ENCODE data around the gene TXLNA. TPM values are rescaled to one million over a fixed set of nuclear protein-coding genes. Genes with fewer than 3 reads are reported as not detected.

The TXLNA gene
- 81.4 and 120 TPM in 2 replicates for total RNA-seq

GRCh38 chr1:32179443-32180185, at the start of gene TXLNA:
Gene TXLNA, plus strand, starts transcription at chr1:32179675. Its CDS starts 671 bp downstream, at chr1:32180346.

GRCh38 chr1:32200226-32201010, 20.9 kb downstream of the TXLNA start, which contains the start of gene CCDC28B:
Gene CCDC28B, plus strand, starts transcription at chr1:32200595. Its CDS starts 1,341 bp downstream, at chr1:32201936.

GRCh38 chr1:32205401-32206370, 26.2 kb downstream of the TXLNA start, which contains the start of gene IQCC:
Gene IQCC, plus strand, starts transcription at chr1:32205671. Its CDS starts 11 bp downstream, at chr1:32205682.

GRCh38 chr1:32208891-32209328, 29.4 kb downstream of the TXLNA start, which contains the start of gene DCDC2B:
Gene DCDC2B, plus strand, starts transcription at chr1:32209089. Its CDS starts 5 bp downstream, at chr1:32209094.

GRCh38 chr1:32221980-32222755, 42.7 kb downstream of the TXLNA start, which contains the start of the genes EIF3I and TMEM234:
Gene EIF3I, plus strand, starts transcription at chr1:32222407. Its CDS starts 35 bp downstream, at chr1:32222442.
Gene TMEM234, minus strand, starts transcription at chr1:32222353. Its CDS starts 31 bp downstream, at chr1:32222322.

GRCh38 chr1:32246888-32247273, 67.4 kb downstream of the TXLNA start, which contains the start of gene FAM167B:
Gene FAM167B, plus strand, starts transcription at chr1:32247222. Its CDS starts 200 bp downstream, at chr1:32247422.

Other genes with a start within 250 kb of the TXLNA start
- gene PTP4A2, start 241.3 kb upstream of the TXLNA start, total RNA-seq: 312 and 322 TPM in 2 replicates
- 52.9 and 108 TPM in 2 replicates for gene KHDRBS1, start 165.8 kb upstream of the TXLNA start, total RNA-seq
- gene TMEM39B, start 106.7 kb upstream of the TXLNA start, total RNA-seq: 5.5 and 7.1 TPM in 2 replicates
- 39.9 and 47.5 TPM in 2 replicates for gene KPNA6, start 71.6 kb upstream of the TXLNA start, total RNA-seq
- 8.1 and 12.4 TPM in 2 replicates for gene CCDC28B, start 20.9 kb downstream of the TXLNA start, total RNA-seq
- 1.5 and 2.0 TPM in 2 replicates for gene IQCC, start 26.0 kb downstream of the TXLNA start, total RNA-seq
- gene DCDC2B, start 29.4 kb downstream of the TXLNA start, total RNA-seq: not detected in 2 replicates
- 20.5 and 22.3 TPM in 2 replicates for gene TMEM234, start 42.7 kb downstream of the TXLNA start, total RNA-seq
- 426 and 471 TPM in 2 replicates for gene EIF3I, start 42.7 kb downstream of the TXLNA start, total RNA-seq
- gene FAM167B, start 67.5 kb downstream of the TXLNA start, total RNA-seq: 0.29 and 0.66 TPM in 2 replicates
- gene LCK, start 71.6 kb downstream of the TXLNA start, total RNA-seq: not detected in 2 replicates
- 89.2 and 99.5 TPM in 2 replicates for gene HDAC1, start 112.4 kb downstream of the TXLNA start, total RNA-seq
- 7.3 and 20.5 TPM in 2 replicates for gene MARCKSL1, start 156.6 kb downstream of the TXLNA start, total RNA-seq
- gene FAM229A, start 182.8 kb downstream of the TXLNA start, total RNA-seq: 1.6 and 2.3 TPM in 2 replicates
- 1.0 and 1.3 TPM in 2 replicates for gene TSSK3, start 182.9 kb downstream of the TXLNA start, total RNA-seq
- gene BSDC1, start 214.8 kb downstream of the TXLNA start, total RNA-seq: 60.7 and 70.0 TPM in 2 replicates

Data from smooth muscle cell of trachea (primary cell).